T47D (cell line): ENCODE results near the gene NCOA1.
"Not testable (repeated sequence)": the region's sequence is repeated elsewhere in the genome, so short reads cannot be mapped to it uniquely, and the experiment has no call there.

Experiments used
- DNase-seq, 2 experiments: peaks; one replicate each; pipeline versions ENCODE4 v3.0.0 to v3.0.0-alpha.2; 2011 to 2012; ENCODE audit warnings: low read depth in 1 of 2, low spot score in 1 of 2
- JUND ChIP-seq: IDR thresholded peaks from 2 replicates; pipeline ENCODE4 v1.6.1; 2012; ENCODE audit warnings: low read depth
- in situ Hi-C: cut with HindIII; loops from 2 replicates; pipeline ENCODE4 v1.10.0; 2016; ENCODE audit warnings: low sequenced_read_pairs, low pct_unique_long_range_greater_than_20kb

Gene NCOA1

DNA sequence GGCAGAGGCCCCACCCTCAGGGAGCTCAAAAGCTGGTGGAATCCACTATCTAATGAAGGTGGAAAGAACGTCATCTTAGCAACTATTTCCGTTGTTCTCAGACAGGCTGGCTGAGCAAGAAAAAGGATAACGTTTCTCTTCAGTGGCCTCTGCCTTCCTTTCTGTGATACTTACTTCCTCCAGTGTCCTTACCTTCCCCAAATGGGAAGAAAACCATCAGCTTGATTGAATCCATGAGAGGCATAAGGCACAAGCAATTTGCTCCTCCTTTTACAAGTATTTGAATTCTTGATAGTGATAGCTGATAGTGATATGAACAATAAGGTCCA, 8.1 kb upstream of the NCOA1 start:
- TF ChIP-seq JUND, result no peak
- in situ Hi-C loops, result no loop called here
- no peak for DNase-seq

DNA sequence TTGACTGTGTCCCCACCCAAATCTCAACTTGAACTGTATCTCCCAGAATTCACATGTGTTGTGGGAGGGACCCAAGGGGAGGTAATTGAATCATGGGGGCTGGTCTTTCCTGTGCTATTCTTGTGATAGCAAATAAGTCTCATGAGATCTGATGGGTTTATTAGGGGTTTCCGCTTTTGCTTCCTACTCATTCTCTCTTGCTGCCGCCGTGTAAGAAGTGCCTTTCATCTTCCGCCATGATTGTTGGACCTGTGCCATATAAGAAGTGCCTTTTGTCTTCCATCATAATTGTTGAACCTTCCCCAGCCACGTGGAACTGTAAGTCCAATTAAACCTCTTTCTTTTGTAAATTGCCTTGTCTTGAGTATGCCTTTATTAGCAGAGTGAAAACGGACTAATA, 6.4 kb upstream of the NCOA1 start:
- DNase-seq, in situ Hi-C loops: not testable (repeated sequence)

DNA sequence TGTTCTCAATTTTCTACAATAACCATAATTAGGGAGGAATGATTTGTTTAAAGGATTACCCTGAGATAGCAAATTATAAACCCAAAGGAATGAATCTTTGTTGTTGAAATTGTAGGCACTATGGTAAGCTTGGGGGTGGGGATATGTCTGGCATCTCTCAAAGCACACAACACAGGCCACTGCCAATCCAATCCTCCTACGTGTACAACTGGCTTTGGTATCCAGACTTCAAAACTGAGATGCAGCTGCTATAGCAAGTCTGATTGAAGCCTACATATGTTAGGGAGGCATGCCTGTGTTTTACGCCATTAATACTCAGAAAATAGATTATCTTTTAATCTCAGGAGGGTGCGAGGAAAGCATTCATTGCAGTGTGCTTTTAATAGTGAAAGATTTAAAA, 5.9 kb upstream of the NCOA1 start:
- TF ChIP-seq JUND, result no peak
- no peak for DNase-seq
- in situ Hi-C loops, result no loop called here

DNA sequence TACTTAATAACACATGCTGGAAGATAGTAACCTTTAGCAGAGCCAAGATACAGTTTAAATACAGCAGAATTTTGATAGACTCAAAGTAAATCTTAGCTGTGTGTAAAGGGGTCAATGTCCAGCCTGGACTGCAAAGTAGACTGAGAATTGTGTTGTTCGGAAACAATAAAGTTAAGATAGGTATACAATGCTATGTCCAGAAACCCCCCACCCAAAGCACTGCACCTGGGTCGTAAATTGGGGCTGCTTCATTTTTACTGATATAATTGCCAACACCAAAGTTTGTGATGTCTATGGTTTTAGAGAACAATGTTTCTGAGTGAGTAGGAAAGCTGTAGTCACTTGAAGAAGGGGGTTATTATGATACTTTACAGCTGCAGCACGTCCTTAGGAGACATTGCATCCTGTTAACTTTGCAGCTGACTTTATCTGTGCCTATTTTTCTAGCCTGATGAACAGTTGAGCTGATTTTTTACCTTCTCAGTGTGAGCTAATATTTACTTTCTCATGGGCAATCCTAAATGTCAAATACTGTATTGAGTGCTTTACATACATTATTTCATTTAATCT, 4.3 kb upstream of the NCOA1 start:
- no peak for TF ChIP-seq JUND
- in situ Hi-C loops, result no loop called here
- DNase-seq, result no peak

DNA sequence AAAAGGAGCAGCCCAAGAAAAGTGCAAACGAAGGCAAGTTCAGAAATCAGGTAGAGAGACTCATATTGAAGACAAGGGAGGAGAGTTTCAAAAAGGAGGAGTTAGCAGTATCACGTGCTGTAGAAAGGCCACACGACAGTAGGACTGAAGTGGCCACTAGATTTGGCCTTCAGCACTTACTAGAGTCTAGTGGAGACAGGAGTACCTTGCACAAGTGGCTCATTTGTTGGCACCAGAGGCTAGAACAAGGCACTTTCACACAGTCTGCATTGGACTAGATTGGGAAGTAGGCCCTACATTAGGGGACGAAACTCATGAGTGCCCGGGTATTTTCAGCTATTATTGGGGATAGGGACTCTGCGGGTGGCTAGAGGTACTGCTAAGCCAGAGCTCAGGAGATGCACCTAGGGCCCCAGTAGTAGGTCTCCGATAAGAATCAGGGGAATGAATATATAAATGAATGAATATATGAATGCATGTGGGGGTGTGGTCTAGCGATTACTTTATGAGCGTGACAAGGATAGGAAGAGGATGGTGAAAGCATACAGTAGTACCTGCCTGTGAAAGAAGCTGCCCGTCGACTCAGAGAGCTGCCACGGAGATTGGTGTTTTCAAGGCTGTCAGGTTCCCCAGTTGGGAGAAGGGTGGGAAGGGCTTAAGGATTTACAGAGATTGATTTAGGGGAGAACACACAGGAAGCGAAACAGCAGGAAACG, 1.4 kb upstream of the NCOA1 start:
- no peak for TF ChIP-seq JUND
- in situ Hi-C loops, result no loop called here
- no peak for DNase-seq

DNA sequence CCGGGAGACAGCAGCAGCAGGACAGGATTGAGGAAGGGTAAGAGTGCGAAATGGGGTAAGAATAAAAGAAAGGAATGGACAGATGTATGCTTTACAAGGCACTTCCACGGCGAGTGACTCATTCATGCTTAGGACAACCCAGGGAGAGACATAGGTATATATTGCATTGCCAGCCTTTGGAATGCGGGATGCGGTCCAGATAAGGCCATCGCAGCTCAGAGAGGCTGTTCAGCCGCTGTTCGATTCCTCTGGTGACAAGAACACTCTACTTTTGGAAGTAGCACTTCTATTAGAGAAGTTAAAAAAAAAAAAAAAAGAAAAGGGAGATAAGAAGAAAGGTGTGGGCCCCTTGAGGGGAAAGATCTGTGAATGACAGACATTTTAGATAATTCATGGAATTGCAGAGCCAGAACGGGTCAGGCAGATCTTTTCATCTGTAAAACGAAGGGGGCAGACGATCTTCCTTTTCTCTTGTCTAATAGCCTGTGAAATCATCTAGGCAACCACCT, 819 bp upstream of the NCOA1 start:
- peak in 1 of 2 experiments; percentile 46 for DNase-seq
- in situ Hi-C loops, result no loop called here
- no peak for TF ChIP-seq JUND

DNA sequence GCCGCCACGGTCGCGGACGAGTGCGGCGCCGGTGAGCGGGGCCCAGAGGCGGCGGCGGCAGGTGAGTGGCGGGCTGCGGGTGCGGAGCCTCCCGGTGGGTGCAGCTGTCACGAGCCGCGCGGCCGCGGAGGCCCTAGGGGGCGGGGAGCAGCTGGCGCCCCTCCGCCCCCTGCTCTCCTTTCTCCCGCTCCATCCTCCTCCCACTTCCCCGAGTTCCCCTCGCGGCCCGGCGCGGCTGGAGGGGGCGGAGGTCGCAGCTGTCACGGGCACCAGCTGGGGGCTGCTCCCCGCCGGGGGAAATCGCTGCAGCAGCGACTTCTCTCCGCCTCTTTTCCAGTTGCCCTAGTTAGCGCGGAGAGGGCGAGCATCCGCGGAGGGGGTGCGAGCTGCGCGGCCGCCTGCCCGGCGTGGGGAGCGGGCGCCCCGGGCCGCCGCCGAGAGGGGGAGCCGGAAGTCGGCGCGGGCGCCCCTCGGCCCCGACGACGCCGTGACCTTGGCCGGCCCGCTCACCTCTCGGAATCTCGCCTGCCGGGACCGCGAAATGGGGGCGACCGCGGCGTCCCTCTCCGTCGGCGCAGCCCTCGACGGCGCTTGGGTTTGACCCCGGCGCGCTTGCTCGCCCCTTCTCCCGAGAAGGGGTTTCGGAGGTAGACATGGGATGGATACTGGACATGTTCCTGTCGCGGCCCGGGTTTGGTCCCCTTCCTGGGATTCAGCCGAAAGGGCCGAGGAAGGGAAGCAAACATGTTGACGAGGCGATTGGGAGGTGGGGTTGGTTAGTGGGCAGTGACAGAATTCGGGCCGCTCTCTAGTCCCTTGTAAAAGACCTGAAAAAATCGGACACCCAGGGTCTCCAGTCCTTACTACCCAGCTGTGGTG, 727 bp downstream of the NCOA1 start:
- in situ Hi-C loops, result no loop called here
- DNase-seq, result peak; percentile 18 to 46
- TF ChIP-seq JUND, result no peak

DNA sequence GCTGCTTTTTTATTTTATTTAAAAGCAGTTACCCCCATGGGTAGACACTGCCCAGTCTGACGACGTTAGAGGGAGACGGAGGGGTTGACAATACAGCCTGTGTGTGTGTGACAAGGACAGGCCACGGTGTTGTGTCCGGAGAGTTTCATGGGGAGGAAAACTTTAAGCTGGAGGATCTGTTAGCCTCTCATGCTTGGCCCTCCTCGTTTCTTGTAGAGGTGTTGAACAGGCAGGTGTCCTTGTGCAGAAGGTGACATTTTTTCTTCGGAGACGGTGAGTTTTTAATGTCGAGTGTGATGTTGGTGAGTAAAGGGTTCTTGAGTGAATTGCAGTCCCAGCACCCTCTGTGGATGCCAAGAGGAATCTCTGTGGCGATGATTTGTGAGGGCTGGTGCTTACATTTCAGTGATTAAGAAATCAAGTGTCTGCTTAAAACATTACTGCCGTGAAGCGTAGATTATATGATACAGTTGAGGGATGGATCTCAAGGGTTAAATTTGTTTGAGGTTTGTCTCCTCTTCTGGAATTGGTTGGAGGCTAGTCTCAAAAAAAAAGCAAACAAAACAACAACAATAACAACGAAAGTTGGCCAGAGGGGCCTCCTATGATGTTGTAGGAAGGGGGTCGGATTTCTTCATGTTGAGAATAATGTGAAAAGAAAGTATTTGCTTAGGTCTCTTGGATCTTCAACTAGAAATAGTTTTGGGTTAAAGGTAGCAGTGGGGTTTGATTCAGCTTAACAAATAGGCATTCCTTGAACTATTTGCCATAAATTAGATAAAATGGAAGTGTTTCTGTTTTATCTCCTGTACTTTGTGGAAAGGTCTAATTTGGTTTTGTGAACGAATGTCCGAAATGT, 1.6 kb downstream of the NCOA1 start:
- peak in 1 of 2 experiments; percentile 24 for DNase-seq
- in situ Hi-C loops, result no loop called here
- no peak for TF ChIP-seq JUND

DNA sequence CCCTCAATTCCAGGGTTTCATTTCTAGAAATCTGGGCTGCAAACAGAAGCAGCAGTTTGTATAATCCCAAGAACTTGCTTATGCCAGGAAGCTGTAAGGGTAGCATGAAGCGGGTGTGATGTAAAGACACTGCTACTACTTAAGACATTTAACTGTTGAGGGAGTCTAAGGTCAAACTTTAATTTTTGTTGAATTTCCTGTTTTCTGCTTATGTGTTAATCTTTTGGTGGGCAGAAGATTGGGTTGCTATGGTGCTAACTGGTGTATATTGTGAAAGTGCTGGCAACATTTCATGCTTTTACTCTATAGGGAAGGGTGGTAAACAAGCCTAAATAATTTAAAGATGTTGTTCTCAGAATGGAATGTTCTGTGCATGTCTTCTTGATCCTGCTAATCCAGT, 2.7 kb downstream of the NCOA1 start:
- no peak for TF ChIP-seq JUND
- DNase-seq, result no peak
- in situ Hi-C loops, result no loop called here

DNA sequence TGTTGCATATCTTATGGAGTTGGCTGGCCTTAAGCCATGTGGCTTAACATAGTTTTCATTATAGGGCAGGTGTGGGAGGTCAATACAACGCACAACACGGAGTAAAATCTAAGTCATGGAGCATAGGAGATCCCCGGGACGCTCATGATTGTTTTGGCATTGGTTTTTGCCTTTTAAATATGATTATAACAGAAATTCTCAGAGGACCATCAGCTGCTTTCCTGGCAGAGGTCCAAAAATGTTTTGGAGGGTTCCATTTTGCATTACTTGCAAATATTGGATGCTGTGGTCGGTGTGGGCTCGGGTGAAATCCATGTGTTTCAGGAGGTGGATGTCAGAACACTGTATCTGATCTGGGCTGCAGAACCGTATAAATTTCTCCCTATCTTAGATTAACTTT, 3.4 kb downstream of the NCOA1 start:
- TF ChIP-seq JUND, result no peak
- in situ Hi-C loops, result no loop called here
- no peak for DNase-seq

DNA sequence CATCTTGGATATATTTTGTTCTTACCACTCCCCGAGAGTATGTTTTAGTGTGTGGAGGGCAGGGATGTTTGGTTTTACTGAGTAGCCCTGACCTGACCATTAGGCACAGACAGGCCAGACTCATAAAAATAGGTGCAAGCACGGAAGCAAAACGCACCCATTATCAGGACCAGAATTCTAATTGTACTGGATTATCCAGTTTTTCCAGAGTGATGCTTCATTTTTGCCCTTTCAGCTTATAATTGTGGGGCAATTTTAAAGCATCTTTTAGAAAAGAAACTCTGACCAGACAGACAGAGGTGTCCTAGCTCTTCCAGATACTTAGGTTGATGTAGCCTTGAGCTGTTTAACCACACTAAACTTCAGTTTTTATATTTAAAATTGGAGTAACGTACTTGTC, 4.4 kb downstream of the NCOA1 start:
- no peak for DNase-seq
- no peak for TF ChIP-seq JUND
- in situ Hi-C loops, result no loop called here

DNA sequence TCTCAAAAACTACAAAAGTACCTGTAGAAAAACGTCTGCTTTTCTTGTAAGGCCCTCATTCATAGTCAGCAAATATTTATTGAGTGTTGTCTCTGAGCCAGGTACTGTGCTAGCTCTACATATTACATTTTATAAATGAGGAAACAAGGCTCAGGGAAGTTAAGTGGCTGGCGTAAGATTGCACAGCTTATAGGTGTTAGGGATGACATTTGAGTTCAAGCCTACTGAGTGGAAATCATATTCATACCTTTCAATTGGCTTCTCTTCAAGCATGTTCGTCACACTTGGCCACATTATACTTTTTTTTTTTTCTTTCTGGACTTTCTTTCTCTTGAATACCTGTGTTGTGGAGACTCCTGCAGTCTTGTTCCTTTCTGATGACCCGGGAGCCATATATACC, 5.9 kb downstream of the NCOA1 start:
- no peak for DNase-seq
- no peak for TF ChIP-seq JUND
- in situ Hi-C loops, result no loop called here

DNA sequence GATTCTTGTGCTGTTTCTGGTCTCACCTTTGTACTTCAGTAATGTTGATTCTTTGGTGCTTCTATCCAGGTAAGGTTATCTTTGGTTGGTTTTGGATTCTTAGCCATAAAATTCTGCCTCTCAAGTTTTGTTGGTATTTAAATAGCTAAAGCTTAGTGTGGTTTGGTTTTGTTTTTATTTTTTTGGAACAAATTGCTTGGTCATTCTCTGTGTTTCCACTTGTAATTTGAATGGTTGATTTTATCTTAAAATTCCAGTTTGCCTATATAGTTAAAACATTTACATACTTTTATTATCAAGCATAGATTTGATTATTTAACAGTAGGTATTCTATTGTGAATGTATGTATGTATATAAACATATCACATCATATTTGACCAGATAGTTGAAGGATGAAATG, 6.6 kb downstream of the NCOA1 start:
- TF ChIP-seq JUND, result no peak
- no peak for DNase-seq
- in situ Hi-C loops, result no loop called here
